IMR-90 (cell line): ENCODE data around the gene EXOC6. TPM values are rescaled to one million over a fixed set of nuclear protein-coding genes. Genes with fewer than 3 reads are reported as not detected.
A peak's percentile ranks its signal among the peaks of the same experiment; 100 is the strongest.

Experiments used
- ATAC-seq: fragments of 200-7000 bp; cut with Tn5 transposase; 2 replicates; pipeline ENCODE4 v1.9.1; 2020; ENCODE audit warnings: low read depth, mild to moderate bottlenecking, moderate library complexity
- BruUV-seq: library from RNA; stranded (reverse); fragments of 400-500 nt; replicated peaks from 2 replicates; lab custom pipeline; 2021; lab: Mats Ljungman, UMichigan
- CTCF ChIA-PET: fragments of 300-600 bp; formaldehyde crosslinking; extraction: SDS; loops from one replicate; lab custom pipeline; 2021; ENCODE audit warnings: antibody characterized with exemption; lab: Yijun Ruan, JAX
- POLR2A ChIA-PET: fragments of 300-600 bp; sonication (Branson Sonifier 250); formaldehyde crosslinking; loops from one replicate; lab custom pipeline; 2022; ENCODE audit warnings: antibody characterized with exemption; ENCODE audit not compliant: unreplicated experiment; lab: Charles Lee
- DNase-seq: peaks from one replicate; pipeline ENCODE4 v3.0.0; 2013
- H2AFZ ChIP-seq: replicated peaks from 2 replicates; pipeline ENCODE3; 2013; ENCODE audit warnings: low read length, mild to moderate bottlenecking; ENCODE audit not compliant: poor library complexity
- H2AK5ac ChIP-seq: 2 replicates; pipeline ENCODE4 v1.6.1; 2013; ENCODE audit warnings: low read depth, low read length, inconsistent platforms
- H2AK9ac ChIP-seq: replicated peaks from 2 replicates; pipeline ENCODE3; 2013; ENCODE audit warnings: mild to moderate bottlenecking, low read depth, low read length, moderate library complexity; ENCODE audit not compliant: poor library complexity
- H2BK120ac ChIP-seq: 2 replicates; pipeline ENCODE4 v1.6.1; 2013; ENCODE audit warnings: low read depth, low read length, inconsistent platforms
- H2BK15ac ChIP-seq: 3 replicates; pipeline ENCODE4 v1.6.1; 2013; ENCODE audit warnings: low read depth, low read length, inconsistent platforms
- H2BK20ac ChIP-seq: 2 replicates; pipeline ENCODE4 v1.6.1; 2013; ENCODE audit warnings: low read depth, mild to moderate bottlenecking, inconsistent platforms, low read length, moderate library complexity
- H2BK5ac ChIP-seq: 2 replicates; pipeline ENCODE4 v1.6.1; 2013; ENCODE audit warnings: mild to moderate bottlenecking, low read depth, low read length, inconsistent platforms; ENCODE audit not compliant: poor library complexity, severe bottlenecking
- H3K14ac ChIP-seq: replicated peaks from 2 replicates; pipeline ENCODE4 v1.6.1; 2013; ENCODE audit warnings: low read depth, low read length, inconsistent platforms
- H3K18ac ChIP-seq: 2 replicates; pipeline ENCODE4 v1.6.1; 2013; ENCODE audit warnings: low read depth, low read length, control low read depth
- H3K23ac ChIP-seq: 2 replicates; pipeline ENCODE4 v1.6.1; 2013; ENCODE audit warnings: low read depth, low read length, inconsistent platforms
- H3K27ac ChIP-seq: 2 replicates; pipeline ENCODE4 v1.5.1; 2013; ENCODE audit warnings: mild to moderate bottlenecking, control low read depth, low read length; ENCODE audit not compliant: insufficient read depth
- H3K27me3 ChIP-seq: 2 replicates; pipeline ENCODE4 v1.6.1; 2013; ENCODE audit warnings: low read length; ENCODE audit not compliant: control insufficient read depth, insufficient read depth
- H3K36me3 ChIP-seq: 2 replicates; pipeline ENCODE4 v1.6.1; 2013; ENCODE audit warnings: low read length, mixed read lengths; ENCODE audit not compliant: control insufficient read depth, insufficient read depth
- H3K4ac ChIP-seq: 2 replicates; pipeline ENCODE4 v1.6.1; 2013; ENCODE audit warnings: low read depth, low read length, inconsistent platforms
- H3K4me1 ChIP-seq: 2 replicates; pipeline ENCODE4 v1.6.1; 2013; ENCODE audit warnings: low read length, mixed read lengths; ENCODE audit not compliant: control insufficient read depth, insufficient read depth
- H3K4me2 ChIP-seq: 2 replicates; pipeline ENCODE4 v1.6.1; 2013; ENCODE audit warnings: low read depth, mild to moderate bottlenecking, control low read depth, low read length, moderate library complexity
- H3K4me3 ChIP-seq: 2 replicates; pipeline ENCODE4 v1.5.1; 2013; ENCODE audit warnings: low read depth, mild to moderate bottlenecking, control low read depth, low read length, moderate library complexity; ENCODE audit not compliant: insufficient read depth
- H3K56ac ChIP-seq: 2 replicates; pipeline ENCODE4 v1.6.1; 2013; ENCODE audit warnings: low read length, inconsistent platforms; ENCODE audit not compliant: insufficient read depth; ENCODE audit errors: extremely low read depth
- H3K79me1 ChIP-seq, 2 experiments: 2 replicates each; pipeline ENCODE4 v1.6.1; 2013; ENCODE audit warnings: low read length in 2 of 2, inconsistent platforms in 1 of 2, low read depth in 1 of 2
- H3K9ac ChIP-seq: 2 replicates; pipeline ENCODE4 v1.6.1; 2013; ENCODE audit warnings: low read depth, low read length, control low read depth
- H3K9me1 ChIP-seq: 2 replicates; pipeline ENCODE4 v1.6.1; 2013; ENCODE audit warnings: low read length, inconsistent platforms; ENCODE audit not compliant: insufficient read depth
- H3K9me3 ChIP-seq: 2 replicates; pipeline ENCODE4 v1.6.1; 2013; ENCODE audit warnings: low read length; ENCODE audit not compliant: control insufficient read depth, insufficient read depth
- H4K20me1 ChIP-seq: 2 replicates; pipeline ENCODE4 v1.6.1; 2013; ENCODE audit warnings: low read length, inconsistent platforms; ENCODE audit not compliant: insufficient read depth
- H4K5ac ChIP-seq: 2 replicates; pipeline ENCODE4 v1.6.1; 2013; ENCODE audit warnings: mild to moderate bottlenecking, low read depth, low read length, control low read depth
- H4K8ac ChIP-seq, 2 experiments: 2 replicates each; pipeline ENCODE4 v1.6.1; 2013; ENCODE audit warnings: low read depth in 2 of 2, low read length in 2 of 2, control low read depth in 1 of 2, inconsistent platforms in 1 of 2
- H4K91ac ChIP-seq: 2 replicates; pipeline ENCODE4 v1.6.1; 2013; ENCODE audit warnings: low read depth, low read length, inconsistent platforms; ENCODE audit not compliant: insufficient read depth
- BHLHE40 ChIP-seq: fragments of 150-350 bp; IDR thresholded peaks from 2 replicates; pipeline ENCODE4 v1.6.1; 2016; ENCODE audit warnings: mild to moderate bottlenecking, low read depth, low read length
- CEBPB ChIP-seq: IDR thresholded peaks from 2 replicates; pipeline ENCODE4 v1.6.1; 2012; ENCODE audit warnings: low read depth, low read length, improper control_type of control experiment
- CHD1 ChIP-seq: IDR thresholded peaks from 2 replicates; pipeline ENCODE4 v1.6.1; 2012; ENCODE audit warnings: low read depth, low read length, improper control_type of control experiment
- FOS ChIP-seq: fragments of 150-350 bp; IDR thresholded peaks from 2 replicates; pipeline ENCODE4 v1.6.1; 2016; ENCODE audit warnings: low read depth, low read length
- MAFK ChIP-seq: IDR thresholded peaks from 2 replicates; pipeline ENCODE4 v1.6.1; 2012; ENCODE audit warnings: low read depth, low read length, improper control_type of control experiment
- MAZ ChIP-seq: IDR thresholded peaks from 2 replicates; pipeline ENCODE4 v1.6.1; 2012; ENCODE audit warnings: low read depth, mild to moderate bottlenecking, low read length, improper control_type of control experiment, moderate library complexity, borderline replicate concordance
- MXI1 ChIP-seq: IDR thresholded peaks from 2 replicates; pipeline ENCODE4 v1.6.1; 2012; ENCODE audit warnings: low read depth, mild to moderate bottlenecking, low read length, moderate library complexity, borderline replicate concordance
- NFE2L2 ChIP-seq: fragments of 150-350 bp; IDR thresholded peaks from 2 replicates; pipeline ENCODE4 v1.6.1; 2016; ENCODE audit warnings: low read depth, mild to moderate bottlenecking, low read length
- POLR2A ChIP-seq: IDR thresholded peaks from 2 replicates; pipeline ENCODE4 v1.6.1; 2012; ENCODE audit warnings: mild to moderate bottlenecking, low read depth, low read length
- RAD21 ChIP-seq: IDR thresholded peaks from 2 replicates; pipeline ENCODE4 v1.6.1; 2012; ENCODE audit warnings: low read length, improper control_type of control experiment
- RCOR1 ChIP-seq: IDR thresholded peaks from 2 replicates; pipeline ENCODE4 v1.6.1; 2012; ENCODE audit warnings: mild to moderate bottlenecking, low read length, improper control_type of control experiment; ENCODE audit not compliant: insufficient replicate concordance
- RFX5 ChIP-seq: IDR thresholded peaks from 2 replicates; pipeline ENCODE4 v1.8.0; 2012; ENCODE audit warnings: low read depth, mild to moderate bottlenecking, low read length, moderate library complexity
- SMC3 ChIP-seq: fragments of 150-350 bp; IDR thresholded peaks from 2 replicates; pipeline ENCODE4 v1.6.1; 2016; ENCODE audit warnings: low read depth, mild to moderate bottlenecking, antibody characterized with exemption, low read length, moderate library complexity
- WGBS, 2 experiments: methylation state at CpG; one replicate each; pipeline versions ENCODE4 v1.1.5 to v1.1.7; 2013; ENCODE audit warnings: missing lambda C conversion rate in 2 of 2; ENCODE audit not compliant: insufficient read length in 1 of 2; ENCODE audit errors: extremely low coverage in 2 of 2; 5-methylcytosine and 5-hydroxymethylcytosine counted together
- dilution Hi-C: fragments of 300-500 bp; cut with HindIII; formaldehyde crosslinking; loops from one replicate; pipeline ENCODE4 v1.14.3; 2018; ENCODE audit warnings: low sequenced_read_pairs; ENCODE audit not compliant: unreplicated experiment
- in situ Hi-C: fragments of 300-500 bp; cut with MboI; formaldehyde crosslinking; loops from 3 replicates; pipeline ENCODE4 v1.14.3; 2019; ENCODE audit warnings: low sequenced_read_pairs, inconsistent platforms, mixed read lengths
- intact Hi-C: fragments of 100-400 bp; cut with micrococcal nuclease; formaldehyde crosslinking; loops from 2 replicates; pipeline ENCODE4 v1.10.0; 2022
- polyA plus RNA-seq, 3 experiments: library from polyadenylated mRNA; depleted of rRNA; stranded (reverse); fragments of >200 nt; gene quantifications; 2 replicates each; pipeline ENCODE4 v1.2.3, GENCODE V29; 2012; ENCODE audit warnings: low replicate concordance in 1 of 3
- total RNA-seq: library from RNA; depleted of rRNA; stranded (reverse); fragments of >200 nt; gene quantifications from 2 replicates; pipeline ENCODE4 v1.2.3, GENCODE V29; 2012
- TF ChIP-seq, protein P1 (sequence below): fragments of 150-350 bp; IDR thresholded peaks from 2 replicates; pipeline ENCODE4 v1.6.1; 2016; ENCODE audit warnings: low read depth, mild to moderate bottlenecking, low read length, moderate library complexity, borderline replicate concordance
- TF ChIP-seq, protein P2 (sequence below): conservative IDR thresholded peaks from 2 replicates; pipeline ENCODE4 v1.5.1; 2012; ENCODE audit warnings: mild to moderate bottlenecking, low read depth, low read length, improper control_type of control experiment
- TF ChIP-seq, protein P3 (sequence below): fragments of 150-350 bp; IDR thresholded peaks from 2 replicates; pipeline ENCODE4 v1.6.1; 2017; ENCODE audit warnings: mild to moderate bottlenecking, antibody characterized with exemption, low read length, low read depth

The EXOC6 gene
- total and polyA plus RNA-seq, 2 of the 4 experiments (the other 2 are of a cell fraction), result 4.5 to 11.5 TPM

DNA sequence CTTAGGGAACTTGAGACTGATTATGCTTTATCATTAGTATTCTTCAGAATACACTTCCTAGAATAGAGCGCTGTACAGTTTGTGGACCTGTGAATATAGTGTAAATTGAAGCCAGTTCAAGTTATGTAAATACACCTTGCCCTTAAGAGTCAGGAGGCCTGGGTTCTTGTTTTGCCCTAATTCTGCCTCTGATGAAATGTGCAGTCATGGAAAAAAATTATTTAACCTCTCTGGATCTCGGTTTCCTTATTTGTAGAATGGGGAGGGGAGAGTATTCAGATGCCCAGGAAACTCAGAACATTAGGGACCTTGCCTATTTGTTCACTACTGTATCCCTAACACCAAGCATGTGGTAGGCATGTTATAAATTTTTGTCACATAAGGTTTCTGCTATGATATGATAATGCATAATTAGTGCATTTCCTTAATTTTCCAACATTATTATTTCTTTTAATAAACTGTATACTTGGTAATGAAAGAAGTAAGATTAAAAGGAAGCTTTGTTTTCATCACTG lies 1.3 kb downstream of the EXOC6 start:
- H2BK15ac ChIP-seq, result no peak overlapping the region
- no peak overlapping the region for H2BK20ac ChIP-seq
- intact Hi-C loops, result loop anchor here (1.0 kb wide), 1 partner anchor 155 kb away; no protein-coding TSS in a partner anchor
- no peaks in the 10 kb centered on the region for H3K36me3 ChIP-seq
- no peak for DNase-seq
- no peak overlapping the region for H4K8ac ChIP-seq
- dilution Hi-C loops, result no loop called here
- no peak overlapping the region for H3K14ac ChIP-seq
- H3K23ac ChIP-seq, result no peak overlapping the region
- H3K9me3 ChIP-seq, result no peaks in the 10 kb centered on the region
- H3K4ac ChIP-seq, result no peak overlapping the region
- H2BK5ac ChIP-seq, result no peak overlapping the region
- ATAC-seq, result no peak
- peaks cover 2% of the 10 kb centered on the region; the same call in 1 of the 2 replicates for H3K9me1 ChIP-seq
- peak overlapping the region; percentile 15; the same call in 1 of the 2 replicates for H3K4me3 ChIP-seq
- POLR2A ChIA-PET, result interaction anchor here (0.9 kb wide), 1 partner anchor 28 kb away, joined by 4 read pairs; no protein-coding TSS in a partner anchor
- no peak overlapping the region for H2BK120ac ChIP-seq
- no TSS peak for BruUV-seq
- CTCF ChIA-PET, result interaction anchor here (1.0 kb wide), 1 partner anchor 277 kb away, joined by 3 read pairs; no protein-coding TSS in a partner anchor
- WGBS, 2 experiments, result no CpG with 5 or more reads among the region's 2 CpGs
- no peak overlapping the region for H3K56ac ChIP-seq
- no peak overlapping the region for H3K27ac ChIP-seq
- H3K27me3 ChIP-seq, result no peaks in the 10 kb centered on the region
- TF ChIP-seq BHLHE40 (no peak), RFX5 (no peak), NFE2L2 (no peak), MXI1 (no peak), CEBPB (no peak), MAZ (no peak), MAFK (no peak), RCOR1 (no peak), CHD1 (no peak), POLR2A (no peak), FOS (no peak), SMC3 (no peak), RAD21 (no peak)
- TF ChIP-seq, protein P1, sequence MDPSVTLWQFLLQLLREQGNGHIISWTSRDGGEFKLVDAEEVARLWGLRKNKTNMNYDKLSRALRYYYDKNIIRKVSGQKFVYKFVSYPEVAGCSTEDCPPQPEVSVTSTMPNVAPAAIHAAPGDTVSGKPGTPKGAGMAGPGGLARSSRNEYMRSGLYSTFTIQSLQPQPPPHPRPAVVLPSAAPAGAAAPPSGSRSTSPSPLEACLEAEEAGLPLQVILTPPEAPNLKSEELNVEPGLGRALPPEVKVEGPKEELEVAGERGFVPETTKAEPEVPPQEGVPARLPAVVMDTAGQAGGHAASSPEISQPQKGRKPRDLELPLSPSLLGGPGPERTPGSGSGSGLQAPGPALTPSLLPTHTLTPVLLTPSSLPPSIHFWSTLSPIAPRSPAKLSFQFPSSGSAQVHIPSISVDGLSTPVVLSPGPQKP, result no peak
- TF ChIP-seq, protein P2, sequence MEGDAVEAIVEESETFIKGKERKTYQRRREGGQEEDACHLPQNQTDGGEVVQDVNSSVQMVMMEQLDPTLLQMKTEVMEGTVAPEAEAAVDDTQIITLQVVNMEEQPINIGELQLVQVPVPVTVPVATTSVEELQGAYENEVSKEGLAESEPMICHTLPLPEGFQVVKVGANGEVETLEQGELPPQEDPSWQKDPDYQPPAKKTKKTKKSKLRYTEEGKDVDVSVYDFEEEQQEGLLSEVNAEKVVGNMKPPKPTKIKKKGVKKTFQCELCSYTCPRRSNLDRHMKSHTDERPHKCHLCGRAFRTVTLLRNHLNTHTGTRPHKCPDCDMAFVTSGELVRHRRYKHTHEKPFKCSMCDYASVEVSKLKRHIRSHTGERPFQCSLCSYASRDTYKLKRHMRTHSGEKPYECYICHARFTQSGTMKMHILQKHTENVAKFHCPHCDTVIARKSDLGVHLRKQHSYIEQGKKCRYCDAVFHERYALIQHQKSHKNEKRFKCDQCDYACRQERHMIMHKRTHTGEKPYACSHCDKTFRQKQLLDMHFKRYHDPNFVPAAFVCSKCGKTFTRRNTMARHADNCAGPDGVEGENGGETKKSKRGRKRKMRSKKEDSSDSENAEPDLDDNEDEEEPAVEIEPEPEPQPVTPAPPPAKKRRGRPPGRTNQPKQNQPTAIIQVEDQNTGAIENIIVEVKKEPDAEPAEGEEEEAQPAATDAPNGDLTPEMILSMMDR, result no peak
- TF ChIP-seq, protein P3, sequence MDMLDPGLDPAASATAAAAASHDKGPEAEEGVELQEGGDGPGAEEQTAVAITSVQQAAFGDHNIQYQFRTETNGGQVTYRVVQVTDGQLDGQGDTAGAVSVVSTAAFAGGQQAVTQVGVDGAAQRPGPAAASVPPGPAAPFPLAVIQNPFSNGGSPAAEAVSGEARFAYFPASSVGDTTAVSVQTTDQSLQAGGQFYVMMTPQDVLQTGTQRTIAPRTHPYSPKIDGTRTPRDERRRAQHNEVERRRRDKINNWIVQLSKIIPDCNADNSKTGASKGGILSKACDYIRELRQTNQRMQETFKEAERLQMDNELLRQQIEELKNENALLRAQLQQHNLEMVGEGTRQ, result no peak
- H3K79me1 ChIP-seq, result peaks cover 8 to 14% of the 10 kb centered on the region in 2 experiments; a peak in 3 of 4 replicates
- H3K18ac ChIP-seq, result no peak overlapping the region
- no peak overlapping the region for H2AFZ ChIP-seq
- peaks cover 2% of the 10 kb centered on the region; the same call in 1 of the 2 replicates for H3K4me1 ChIP-seq
- H3K4me2 ChIP-seq, result peak overlapping the region; percentile 91
- no peak overlapping the region for H4K91ac ChIP-seq
- H4K5ac ChIP-seq, result no peak overlapping the region
- H4K20me1 ChIP-seq, result no peaks in the 10 kb centered on the region
- no peak overlapping the region for H2AK5ac ChIP-seq
- H2AK9ac ChIP-seq, result no peak overlapping the region
- no peak overlapping the region for H3K9ac ChIP-seq
- in situ Hi-C loops, result no loop called here
